Measurements from ENCODE around the gene TTPAL. TPM values are rescaled to one million over a fixed set of nuclear protein-coding genes. Genes with fewer than 3 reads are reported as not detected.

Gene TTPAL
- total and polyA plus RNA-seq, 10 donors: 3.5 to 16.3 (median 11.8) TPM

GRCh38 chr20:44430270-44431065, 45.2 kb upstream of the TTPAL start:
- TF ChIP-seq CTCF (IDR thresholded peaks at IDR 0.05 in 8 of 11, conservative IDR thresholded peaks at IDR 0.05 in 3 of 11) (no peak), POLR2A (IDR thresholded peaks at IDR 0.05) (no peak), POLR2AphosphoS5 (IDR thresholded peaks at IDR 0.05) (no peak)
- Histone ChIP-seq H3K4me3 (no peak overlapping the region), H3K36me3 (no peaks in the 10 kb centered on the region), H3K4me1 (no peaks in the 10 kb centered on the region), H3K9me3 (no peaks in the 10 kb centered on the region), H3K27ac (no peak overlapping the region), H3K27me3 (replicated peaks in 1 of 7) (peaks cover 0 to 49% (median 0%) of the 10 kb centered on the region in 7 donors)
- WGBS, 5 donors: 80 to 89% (median 83%) methylated on average over 7 of the region's 7 CpGs
- intact Hi-C loops (cut with DNase I; ENCODE audit: low total_unique reads): no loop called here
- DNase-seq: no peak

GRCh38 chr20:44431118-44431501, 44.6 kb upstream of the TTPAL start:
- Histone ChIP-seq H3K36me3 (no peaks in the 10 kb centered on the region), H3K4me1 (no peaks in the 10 kb centered on the region), H3K9me3 (no peaks in the 10 kb centered on the region), H3K4me3 (no peak overlapping the region), H3K27me3 (replicated peaks in 1 of 7) (peaks cover 0 to 43% (median 0%) of the 10 kb centered on the region in 7 donors), H3K27ac (no peak overlapping the region)
- TF ChIP-seq POLR2AphosphoS5 (IDR thresholded peaks at IDR 0.05) (no peak), POLR2A (IDR thresholded peaks at IDR 0.05) (no peak), CTCF (IDR thresholded peaks at IDR 0.05 in 8 of 11, conservative IDR thresholded peaks at IDR 0.05 in 3 of 11) (no peak)
- intact Hi-C loops (cut with DNase I; ENCODE audit: low total_unique reads): no loop called here
- 52 to 84% (median 63%) methylated on average over 4 of the region's 4 CpGs for WGBS, 5 donors
- DNase-seq: no peak

- Histone ChIP-seq H3K27me3 (replicated peaks in 1 of 7) (peaks cover 0 to 39% (median 0%) of the 10 kb centered on the region in 7 donors), H3K4me1 (no peaks in the 10 kb centered on the region), H3K4me3 (no peak overlapping the region), H3K9me3 (no peaks in the 10 kb centered on the region), H3K27ac (no peak overlapping the region), H3K36me3 (no peaks in the 10 kb centered on the region)
- TF ChIP-seq POLR2AphosphoS5 (IDR thresholded peaks at IDR 0.05): no peak
- no peak for TF ChIP-seq CTCF (IDR thresholded peaks at IDR 0.05 in 8 of 11, conservative IDR thresholded peaks at IDR 0.05 in 3 of 11)
- TF ChIP-seq POLR2A (IDR thresholded peaks at IDR 0.05): no peak
- no peak for DNase-seq
- intact Hi-C loops (cut with DNase I; ENCODE audit: low total_unique reads): no loop called here
- 56 to 77% (median 62%) methylated on average over 7 to 11 of the region's 11 CpGs for WGBS, 5 donors
Observed at GRCh38 chr20:44431502-44432234, 44.0 kb upstream of the TTPAL start.

All from spleen (tissue), 11 donors.